Measurements from ENCODE around the gene OR10AD1.
"Not testable (repeated sequence)": the region's sequence is repeated elsewhere in the genome, so short reads cannot be mapped to it uniquely, and the experiment has no call there.

Gene OR10AD1

GRCh38 chr12:48157889-48158370, 45.2 kb downstream of the OR10AD1 start:
- DNase-seq: no peak

DNA sequence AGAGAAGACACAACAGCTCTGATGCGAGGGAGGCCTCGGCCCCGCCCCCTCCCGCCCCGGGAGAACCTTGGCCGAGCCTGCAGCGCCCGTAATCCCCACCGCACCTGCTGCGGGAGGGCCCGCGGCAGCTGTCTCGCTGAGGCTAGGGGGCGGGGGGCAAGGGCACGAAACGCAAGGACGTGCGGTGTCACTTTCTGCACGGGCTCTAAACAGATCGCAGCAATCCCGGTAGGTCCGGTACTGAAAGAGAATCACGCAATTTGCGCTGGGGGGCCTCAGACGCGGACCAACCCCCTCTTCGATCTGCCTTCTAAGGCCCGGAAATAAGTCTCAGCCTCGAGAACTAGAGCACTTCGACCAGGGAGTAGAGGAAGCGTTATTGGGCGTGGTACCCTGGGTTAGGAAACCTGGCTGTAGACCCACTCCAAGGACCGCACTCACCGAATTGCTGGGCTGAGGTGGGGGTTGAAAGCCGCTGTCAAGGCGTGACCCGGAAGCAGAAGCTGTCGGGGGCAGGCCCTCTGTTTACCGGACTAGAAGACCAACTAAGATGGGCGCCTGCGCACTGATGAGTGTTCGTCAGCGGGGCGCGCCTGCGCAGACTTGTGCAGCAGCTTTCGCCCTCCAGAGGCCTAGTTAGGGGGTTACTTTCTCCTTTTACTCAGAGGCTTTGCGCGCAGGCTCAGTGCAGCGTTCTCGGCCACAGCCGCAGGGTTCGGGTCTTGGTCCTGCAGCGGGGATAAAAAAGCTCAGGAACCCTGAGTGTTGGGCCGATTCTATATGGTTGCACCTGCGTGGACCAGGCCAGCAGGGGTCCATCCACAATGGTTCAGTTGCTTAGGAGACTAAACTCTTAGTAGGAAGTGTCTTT, 45.8 kb downstream of the OR10AD1 start, which contains the start of gene ASB8:
TSS of gene ASB8 (minus strand) at position 498 of the 871 bp plus-strand sequence. CDS start 4,019 bp downstream, outside the sequence.
- peak; percentile 82 for DNase-seq

GRCh38 chr12:48156652-48157017, 46.5 kb downstream of the OR10AD1 start:
- no peak for DNase-seq

GRCh38 chr12:48155786-48156185, 47.3 kb downstream of the OR10AD1 start:
- not testable (repeated sequence) for DNase-seq
